AG04449 (cell line): ENCODE measurements around the gene AAK1.
"Not testable (repeated sequence)": the region's sequence is repeated elsewhere in the genome, so short reads cannot be mapped to it uniquely, and the experiment has no call there.

Source experiments
- CTCF ChIA-PET: fragments of 350-600 bp; formaldehyde crosslinking; extraction: SDS; loops from one replicate; lab custom pipeline; 2021; ENCODE audit warnings: antibody characterized with exemption; lab: Yijun Ruan, JAX
- POLR2A ChIA-PET: fragments of 400-600, 350-600 bp; formaldehyde crosslinking; extraction: SDS; loops from one replicate; lab custom pipeline; 2020; ENCODE audit warnings: antibody characterized with exemption, inconsistent platforms; lab: Yijun Ruan, JAX
- DNase-seq: peaks from one replicate; pipeline ENCODE4 v3.0.0-alpha.2; 2010; ENCODE audit warnings: low read depth, low spot score
- H3K4me3 ChIP-seq: 2 replicates; pipeline ENCODE4 v1.5.1; 2011; ENCODE audit warnings: low read depth, mild to moderate bottlenecking, control low read depth, low read length
- TF ChIP-seq, protein P1 (sequence below): IDR thresholded peaks from one replicate; pipeline ENCODE4 v1.5.1; 2011; ENCODE audit warnings: mild to moderate bottlenecking, moderate library complexity, low read length, control low read depth, inconsistent platforms; ENCODE audit not compliant: insufficient read depth; ENCODE audit errors: missing control alignments

The AAK1 gene

DNA sequence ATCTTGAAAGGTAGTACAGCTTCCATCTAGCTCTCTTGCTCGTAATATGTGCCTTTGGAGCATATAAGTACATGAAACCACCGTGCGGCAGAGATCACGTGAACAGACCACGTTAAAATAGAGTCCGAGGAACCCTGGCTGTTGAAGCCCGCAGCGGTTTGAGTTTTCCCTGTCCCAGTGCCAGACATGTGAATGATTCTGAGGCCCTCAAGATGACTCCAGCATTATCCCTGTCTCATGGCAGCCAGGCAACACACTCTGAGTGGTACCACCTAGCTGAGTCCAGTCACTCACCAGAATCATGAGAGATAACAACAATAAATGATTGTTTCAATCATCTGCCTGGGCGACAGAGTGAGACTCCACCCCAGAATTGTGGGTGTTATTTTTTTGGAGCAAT is 21.6 kb upstream of the AAK1 start:
- no peak for DNase-seq
- CTCF ChIA-PET, result interaction anchor here (1.4 kb wide), 1 partner anchor 153 kb away, joined by 5 read pairs; no protein-coding TSS in a partner anchor
- TF ChIP-seq, protein P1, sequence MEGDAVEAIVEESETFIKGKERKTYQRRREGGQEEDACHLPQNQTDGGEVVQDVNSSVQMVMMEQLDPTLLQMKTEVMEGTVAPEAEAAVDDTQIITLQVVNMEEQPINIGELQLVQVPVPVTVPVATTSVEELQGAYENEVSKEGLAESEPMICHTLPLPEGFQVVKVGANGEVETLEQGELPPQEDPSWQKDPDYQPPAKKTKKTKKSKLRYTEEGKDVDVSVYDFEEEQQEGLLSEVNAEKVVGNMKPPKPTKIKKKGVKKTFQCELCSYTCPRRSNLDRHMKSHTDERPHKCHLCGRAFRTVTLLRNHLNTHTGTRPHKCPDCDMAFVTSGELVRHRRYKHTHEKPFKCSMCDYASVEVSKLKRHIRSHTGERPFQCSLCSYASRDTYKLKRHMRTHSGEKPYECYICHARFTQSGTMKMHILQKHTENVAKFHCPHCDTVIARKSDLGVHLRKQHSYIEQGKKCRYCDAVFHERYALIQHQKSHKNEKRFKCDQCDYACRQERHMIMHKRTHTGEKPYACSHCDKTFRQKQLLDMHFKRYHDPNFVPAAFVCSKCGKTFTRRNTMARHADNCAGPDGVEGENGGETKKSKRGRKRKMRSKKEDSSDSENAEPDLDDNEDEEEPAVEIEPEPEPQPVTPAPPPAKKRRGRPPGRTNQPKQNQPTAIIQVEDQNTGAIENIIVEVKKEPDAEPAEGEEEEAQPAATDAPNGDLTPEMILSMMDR, result no peak
- POLR2A ChIA-PET, result no interaction called here
- no peak overlapping the region for H3K4me3 ChIP-seq

GRCh38 chr2:69663860-69664259 is 20.3 kb upstream of the AAK1 start:
- TF ChIP-seq, protein P1, result no peak
- ChIA-PET POLR2A (no interaction called here), CTCF (interaction anchor here (1.4 kb wide), 1 partner anchor 154 kb away, joined by 5 read pairs; no protein-coding TSS in a partner anchor)
- DNase-seq, result no peak
- no peak overlapping the region for H3K4me3 ChIP-seq

GRCh38 chr2:69662547-69662946 is 19.0 kb upstream of the AAK1 start:
- CTCF ChIA-PET, DNase-seq, H3K4me3 ChIP-seq, POLR2A ChIA-PET: not testable (repeated sequence)

DNA sequence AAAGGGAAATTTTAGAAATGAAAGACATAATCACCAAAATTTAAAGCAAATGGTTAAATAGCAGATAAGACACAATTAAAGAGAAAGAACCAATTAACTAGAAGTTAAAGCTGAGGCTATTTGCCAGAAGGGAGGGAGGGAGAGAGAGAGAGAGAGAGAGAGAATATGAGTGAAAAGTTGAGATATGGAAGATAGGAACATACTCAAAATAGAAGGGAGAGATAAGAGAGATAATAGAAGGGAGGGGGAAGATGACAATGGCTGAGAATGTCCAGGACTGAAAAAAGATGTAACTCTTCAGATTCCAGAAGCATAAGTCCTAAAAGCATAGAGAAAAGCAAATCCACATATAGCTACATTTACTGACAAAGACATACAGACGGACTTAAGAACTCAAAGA is 17.1 kb upstream of the AAK1 start:
- no peak overlapping the region for H3K4me3 ChIP-seq
- ChIA-PET CTCF (interaction anchor here (0.6 to 1.1 kb wide), 2 partner anchors 64 to 261 kb away, joined by 3 to 5 read pairs; no protein-coding TSS in a partner anchor), POLR2A (interaction anchor here (0.6 kb wide), 1 partner anchor 9 kb away, joined by 3 read pairs; no protein-coding TSS in a partner anchor)

DNA sequence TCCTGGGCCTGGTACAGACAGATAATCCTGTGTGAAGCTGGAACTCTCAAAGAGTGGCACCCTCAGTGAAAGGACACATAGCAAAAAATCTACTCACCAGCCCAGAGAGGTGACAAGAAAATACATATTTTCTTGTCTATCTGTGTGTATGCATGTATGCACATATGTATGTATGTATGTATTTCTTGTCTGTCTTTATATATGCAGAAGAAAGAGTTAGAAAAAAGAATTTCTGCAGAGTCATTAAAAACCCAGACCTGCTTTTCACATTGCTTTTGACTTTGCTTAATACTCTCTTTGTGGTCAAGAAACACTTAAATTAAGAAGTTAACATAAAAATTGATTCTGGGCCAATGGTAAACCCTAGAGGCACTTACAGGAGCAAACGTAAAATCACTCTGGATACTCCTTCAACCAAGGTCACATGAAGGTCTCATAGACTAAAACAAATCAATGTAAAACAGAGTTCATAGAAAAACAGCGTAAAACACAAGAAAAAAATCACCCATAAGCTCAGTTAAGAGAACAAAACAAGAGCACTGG is 16.5 kb upstream of the AAK1 start:
- CTCF ChIA-PET, result interaction anchor here (0.6 kb wide), 1 partner anchor 260 kb away, joined by 3 read pairs; no protein-coding TSS in a partner anchor
- DNase-seq, result no peak
- no peak overlapping the region for H3K4me3 ChIP-seq
- POLR2A ChIA-PET, result no interaction called here
- TF ChIP-seq, protein P1, result no peak

More for the DNA sequence above, 17.1 kb upstream of the AAK1 start:
- DNase-seq, result no peak
- TF ChIP-seq, protein P1, result no peak

DNA sequence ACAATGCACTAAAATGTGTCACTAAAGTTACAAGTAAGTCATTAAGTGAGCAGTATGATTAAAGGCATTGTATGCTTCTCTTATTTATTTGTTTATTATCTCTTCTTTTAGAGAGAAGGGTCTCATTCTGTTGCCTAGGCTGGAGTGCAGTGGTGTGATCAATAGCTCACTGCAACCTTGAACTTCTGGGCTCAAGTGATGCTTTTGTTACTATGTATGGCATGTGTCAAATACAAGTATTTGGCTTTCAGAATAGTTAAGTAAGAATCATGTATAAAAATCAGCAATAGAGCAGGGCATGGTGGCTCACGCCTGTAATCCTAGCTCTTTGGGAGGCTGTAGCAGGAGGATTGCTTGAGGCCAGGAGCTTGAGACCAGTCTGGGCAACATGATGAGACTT is 15.8 kb upstream of the AAK1 start:
- ChIA-PET CTCF (no interaction called here), POLR2A (no interaction called here)
- DNase-seq, result no peak
- no peak overlapping the region for H3K4me3 ChIP-seq
- TF ChIP-seq, protein P1, result no peak
